ENCODE results near the gene SERPINI1.

The SERPINI1 gene

DNA sequence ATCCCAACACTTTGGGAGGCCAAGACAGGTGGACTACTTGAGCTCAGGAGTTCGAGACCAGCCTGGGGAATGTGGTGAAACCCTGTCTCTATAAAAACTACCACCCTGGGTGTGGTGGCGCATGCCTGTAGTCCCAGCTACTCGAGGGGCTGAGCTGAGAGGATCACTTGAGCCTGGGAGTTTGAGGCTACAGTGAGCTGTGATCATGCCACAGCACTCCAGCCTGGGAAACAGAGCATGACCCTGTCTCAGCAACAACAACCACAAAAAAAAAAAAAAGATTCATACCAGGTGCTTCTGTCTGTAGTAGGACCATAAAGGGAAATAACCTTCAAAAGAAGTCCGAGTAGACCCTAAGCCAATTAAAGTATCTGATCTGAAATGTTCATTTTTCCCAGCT, 94.5 kb downstream of the SERPINI1 start:
- Histone ChIP-seq H3K9ac (ENCODE audit: low read depth, low read length, poor library complexity, severe bottlenecking) (no peak overlapping the region), H3K4me2 (ENCODE audit: low read depth, low read length, poor library complexity, severe bottlenecking) (no peak overlapping the region)

DNA sequence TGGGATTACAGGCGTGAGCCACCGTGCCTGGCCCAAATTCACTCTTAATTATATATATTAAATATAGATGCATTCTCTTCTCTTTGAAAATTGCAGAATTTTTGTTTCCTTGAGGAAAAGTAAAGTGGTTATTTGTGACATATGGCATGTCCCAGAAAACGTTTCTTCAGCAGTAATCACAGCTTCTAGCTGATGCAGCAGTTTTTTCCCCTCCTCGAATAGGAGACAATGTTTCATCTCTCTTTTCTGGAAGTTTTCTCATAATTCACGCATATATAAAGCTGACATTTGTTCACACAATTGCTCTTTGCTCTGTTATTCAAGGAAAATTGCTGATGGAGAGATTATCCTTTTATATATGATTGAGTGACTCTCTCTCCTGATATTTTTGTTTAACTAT, 99.8 kb downstream of the SERPINI1 start:
- no peak for TF ChIP-seq EZH2phosphoT487 (IDR thresholded peaks at IDR 0.05; ENCODE audit: borderline replicate concordance)
- TF ChIP-seq, protein P1, sequence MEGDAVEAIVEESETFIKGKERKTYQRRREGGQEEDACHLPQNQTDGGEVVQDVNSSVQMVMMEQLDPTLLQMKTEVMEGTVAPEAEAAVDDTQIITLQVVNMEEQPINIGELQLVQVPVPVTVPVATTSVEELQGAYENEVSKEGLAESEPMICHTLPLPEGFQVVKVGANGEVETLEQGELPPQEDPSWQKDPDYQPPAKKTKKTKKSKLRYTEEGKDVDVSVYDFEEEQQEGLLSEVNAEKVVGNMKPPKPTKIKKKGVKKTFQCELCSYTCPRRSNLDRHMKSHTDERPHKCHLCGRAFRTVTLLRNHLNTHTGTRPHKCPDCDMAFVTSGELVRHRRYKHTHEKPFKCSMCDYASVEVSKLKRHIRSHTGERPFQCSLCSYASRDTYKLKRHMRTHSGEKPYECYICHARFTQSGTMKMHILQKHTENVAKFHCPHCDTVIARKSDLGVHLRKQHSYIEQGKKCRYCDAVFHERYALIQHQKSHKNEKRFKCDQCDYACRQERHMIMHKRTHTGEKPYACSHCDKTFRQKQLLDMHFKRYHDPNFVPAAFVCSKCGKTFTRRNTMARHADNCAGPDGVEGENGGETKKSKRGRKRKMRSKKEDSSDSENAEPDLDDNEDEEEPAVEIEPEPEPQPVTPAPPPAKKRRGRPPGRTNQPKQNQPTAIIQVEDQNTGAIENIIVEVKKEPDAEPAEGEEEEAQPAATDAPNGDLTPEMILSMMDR (conservative IDR thresholded peaks at IDR 0.05; ENCODE audit: low read length), result no peak
- H3K9me2 ChIP-seq (replicated peaks; ENCODE audit: low read depth, low read length), result no peaks in the 10 kb centered on the region
- H3K4me2 ChIP-seq (ENCODE audit: low read depth, low read length, poor library complexity, severe bottlenecking), result no peak overlapping the region
- H3K27me3 ChIP-seq (ENCODE audit: insufficient read depth, low read length, poor library complexity, severe bottlenecking), result no peaks in the 10 kb centered on the region
- no peaks in the 10 kb centered on the region for H3F3A ChIP-seq (ENCODE audit: low read depth)
- H3K4me3 ChIP-seq (ENCODE audit: low read length, poor library complexity, severe bottlenecking), result no peak overlapping the region
- H4K20me1 ChIP-seq (ENCODE audit: insufficient read depth, low read length, poor library complexity, severe bottlenecking), result no peaks in the 10 kb centered on the region
- H3K79me2 ChIP-seq (ENCODE audit: insufficient read depth, low read length), result no peaks in the 10 kb centered on the region
- H3K36me3 ChIP-seq (ENCODE audit: insufficient read depth, low read length), result no peaks in the 10 kb centered on the region
- H3K9ac ChIP-seq (ENCODE audit: low read depth, low read length, poor library complexity, severe bottlenecking), result no peak overlapping the region
- no peaks in the 10 kb centered on the region for H3K9me3 ChIP-seq (ENCODE audit: insufficient read depth, low read depth, low read length)
- no peak overlapping the region for H2AFZ ChIP-seq (ENCODE audit: low read length)
- no peaks in the 10 kb centered on the region for H3K4me1 ChIP-seq (ENCODE audit: insufficient read depth, low read length, poor library complexity, severe bottlenecking)

More for the DNA sequence above, 94.5 kb downstream of the SERPINI1 start:
- TF ChIP-seq, protein P1 (conservative IDR thresholded peaks at IDR 0.05; ENCODE audit: low read length), result no peak
- no peak for TF ChIP-seq EZH2phosphoT487 (IDR thresholded peaks at IDR 0.05; ENCODE audit: borderline replicate concordance)
- no peak overlapping the region for H2AFZ ChIP-seq (ENCODE audit: low read length)
- H3K4me3 ChIP-seq (ENCODE audit: low read length, poor library complexity, severe bottlenecking), result no peak overlapping the region
- no peaks in the 10 kb centered on the region for H3K9me2 ChIP-seq (replicated peaks; ENCODE audit: low read depth, low read length)
- no peaks in the 10 kb centered on the region for H3K79me2 ChIP-seq (ENCODE audit: insufficient read depth, low read length)
- H4K20me1 ChIP-seq (ENCODE audit: insufficient read depth, low read length, poor library complexity, severe bottlenecking), result no peaks in the 10 kb centered on the region
- H3F3A ChIP-seq (ENCODE audit: low read depth), result no peaks in the 10 kb centered on the region
- H3K4me1 ChIP-seq (ENCODE audit: insufficient read depth, low read length, poor library complexity, severe bottlenecking), result no peaks in the 10 kb centered on the region
- no peaks in the 10 kb centered on the region for H3K9me3 ChIP-seq (ENCODE audit: insufficient read depth, low read depth, low read length)
- no peaks in the 10 kb centered on the region for H3K36me3 ChIP-seq (ENCODE audit: insufficient read depth, low read length)
- no peaks in the 10 kb centered on the region for H3K27me3 ChIP-seq (ENCODE audit: insufficient read depth, low read length, poor library complexity, severe bottlenecking)

DNA sequence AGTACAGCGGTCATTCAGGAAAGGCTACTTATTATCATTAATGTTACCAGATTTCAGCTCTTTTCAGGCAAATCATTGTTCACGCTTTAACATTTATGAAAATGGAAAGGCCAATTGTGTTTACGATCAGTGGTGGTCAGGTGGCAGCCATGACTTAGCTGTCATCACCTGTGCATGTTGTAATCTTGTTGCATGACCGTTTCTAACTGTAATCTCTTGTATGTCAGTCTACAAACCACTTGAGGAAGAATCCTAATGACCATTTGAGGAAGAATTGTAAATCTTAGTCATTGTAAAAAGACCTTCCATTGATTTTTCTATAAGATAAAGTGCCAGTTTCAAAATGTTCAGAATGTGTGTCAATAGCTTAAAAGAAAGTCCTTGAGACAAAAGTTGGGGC, 100.4 kb downstream of the SERPINI1 start:
- Histone ChIP-seq H3K9ac (ENCODE audit: low read depth, low read length, poor library complexity, severe bottlenecking) (no peak overlapping the region), H3K4me3 (ENCODE audit: low read length, poor library complexity, severe bottlenecking) (no peak overlapping the region), H3K27me3 (ENCODE audit: insufficient read depth, low read length, poor library complexity, severe bottlenecking) (no peaks in the 10 kb centered on the region), H3K9me3 (ENCODE audit: insufficient read depth, low read depth, low read length) (no peaks in the 10 kb centered on the region), H3K4me1 (ENCODE audit: insufficient read depth, low read length, poor library complexity, severe bottlenecking) (no peaks in the 10 kb centered on the region), H3K4me2 (ENCODE audit: low read depth, low read length, poor library complexity, severe bottlenecking) (no peak overlapping the region), H3K36me3 (ENCODE audit: insufficient read depth, low read length) (no peaks in the 10 kb centered on the region), H4K20me1 (ENCODE audit: insufficient read depth, low read length, poor library complexity, severe bottlenecking) (no peaks in the 10 kb centered on the region), H3K79me2 (ENCODE audit: insufficient read depth, low read length) (no peaks in the 10 kb centered on the region), H3F3A (ENCODE audit: low read depth) (no peaks in the 10 kb centered on the region), H2AFZ (ENCODE audit: low read length) (no peak overlapping the region), H3K9me2 (replicated peaks; ENCODE audit: low read depth, low read length) (no peaks in the 10 kb centered on the region)
- TF ChIP-seq EZH2phosphoT487 (IDR thresholded peaks at IDR 0.05; ENCODE audit: borderline replicate concordance), result no peak
- TF ChIP-seq, protein P1 (conservative IDR thresholded peaks at IDR 0.05; ENCODE audit: low read length), result no peak
